ENCODE results near the gene NRXN3. TPM values are rescaled to one million over a fixed set of nuclear protein-coding genes. Genes with fewer than 3 reads are reported as not detected.

Gene NRXN3
- total RNA-seq, 1 donor from 2014 or later, result 4.8 TPM

- no peak for DNase-seq (ENCODE audit: extremely low read depth, low read depth, low spot score)
These were observed 1686.2 kb downstream of the NRXN3 start for GRCh38 chr14:79856381-79856780.

- no peak for DNase-seq (ENCODE audit: extremely low read depth, low read depth, low spot score)
These were observed 1690.9 kb downstream of the NRXN3 start for GRCh38 chr14:79861111-79861510.

GRCh38 chr14:79862045-79862444, 1691.9 kb downstream of the NRXN3 start:
- DNase-seq (ENCODE audit: extremely low read depth, low read depth, low spot score), result no peak

GRCh38 chr14:79871136-79871535, 1701.0 kb downstream of the NRXN3 start:
- no peak for DNase-seq (ENCODE audit: extremely low read depth, low read depth, low spot score)

GRCh38 chr14:79878229-79878628, 1708.1 kb downstream of the NRXN3 start:
- no peak for DNase-seq (ENCODE audit: extremely low read depth, low read depth, low spot score)

- DNase-seq (ENCODE audit: extremely low read depth, low read depth, low spot score), result no peak
These were observed 1708.6 kb downstream of the NRXN3 start for GRCh38 chr14:79878785-79879184.

GRCh38 chr14:79881299-79881698, 1711.1 kb downstream of the NRXN3 start:
- no peak for DNase-seq (ENCODE audit: extremely low read depth, low read depth, low spot score)

GRCh38 chr14:79890527-79890926, 1720.4 kb downstream of the NRXN3 start:
- no peak for DNase-seq (ENCODE audit: extremely low read depth, low read depth, low spot score)

- no peak for DNase-seq (ENCODE audit: extremely low read depth, low read depth, low spot score)
These were observed 1725.8 kb downstream of the NRXN3 start for GRCh38 chr14:79896009-79896408.

- DNase-seq (ENCODE audit: extremely low read depth, low read depth, low spot score), result no peak
These were observed 1729.4 kb downstream of the NRXN3 start for GRCh38 chr14:79899610-79900009.

GRCh38 chr14:79904497-79904896, 1734.3 kb downstream of the NRXN3 start:
- no peak for DNase-seq (ENCODE audit: extremely low read depth, low read depth, low spot score)

GRCh38 chr14:79906994-79907393, 1736.8 kb downstream of the NRXN3 start:
- no peak for DNase-seq (ENCODE audit: extremely low read depth, low read depth, low spot score)

- no peak for DNase-seq (ENCODE audit: extremely low read depth, low read depth, low spot score)
These were observed 1739.9 kb downstream of the NRXN3 start for GRCh38 chr14:79910086-79910485.

GRCh38 chr14:79911744-79912143, 1741.6 kb downstream of the NRXN3 start:
- no peak for DNase-seq (ENCODE audit: extremely low read depth, low read depth, low spot score)

- no peak for DNase-seq (ENCODE audit: extremely low read depth, low read depth, low spot score)
These were observed 1744.4 kb downstream of the NRXN3 start for GRCh38 chr14:79914595-79914994.

GRCh38 chr14:79915406-79915805, 1745.2 kb downstream of the NRXN3 start:
- DNase-seq (ENCODE audit: extremely low read depth, low read depth, low spot score), result no peak

- DNase-seq (ENCODE audit: extremely low read depth, low read depth, low spot score), result no peak
These were observed 1746.1 kb downstream of the NRXN3 start for GRCh38 chr14:79916281-79916680.

- no peak for DNase-seq (ENCODE audit: extremely low read depth, low read depth, low spot score)
These were observed 1746.7 kb downstream of the NRXN3 start for GRCh38 chr14:79916892-79917291.

All from glomerular endothelial cell (primary cell).